Lower lobe of right lung (tissue), 2 donors: ENCODE data around the gene PLA2G4B. TPM values are rescaled to one million over a fixed set of nuclear protein-coding genes. Genes with fewer than 3 reads are reported as not detected.

Experiments
- ATAC-seq, 2 donors: fragments of 200-7000 bp; cut with Tn5 transposase; one replicate each; pipeline ENCODE4 v1.9.1; 2020 to 2022; ENCODE audit warnings: mild to moderate bottlenecking in 2 of 2, moderate library complexity in 2 of 2
- DNase-seq: peaks from one replicate; pipeline ENCODE4 v3.0.0-alpha.2; 2020
- H3K27ac ChIP-seq: fragments of 200-600 bp; one replicate; pipeline ENCODE4 v1.8.0; 2022
- H3K27me3 ChIP-seq: fragments of 200-600 bp; one replicate; pipeline ENCODE4 v1.8.0; 2022; ENCODE audit warnings: low read depth
- H3K36me3 ChIP-seq: fragments of 200-600 bp; one replicate; pipeline ENCODE4 v1.8.0; 2022; ENCODE audit warnings: mild to moderate bottlenecking
- H3K4me1 ChIP-seq: fragments of 200-600 bp; one replicate; pipeline ENCODE4 v1.8.0; 2022
- H3K4me3 ChIP-seq: fragments of 200-600 bp; one replicate; pipeline ENCODE4 v1.8.0; 2022; ENCODE audit warnings: mild to moderate bottlenecking
- H3K9me3 ChIP-seq: fragments of 200-600 bp; one replicate; pipeline ENCODE4 v1.8.0; 2022
- intact Hi-C: fragments of 100-400 bp; cut with DNase I; formaldehyde crosslinking; loops from one replicate; pipeline ENCODE4 v1.11.0; 2022
- total RNA-seq: library from RNA; stranded (reverse); fragmentation: NEBNext Ultra II Directional; extraction: Animal tissue kit (Norgen Biotek cat#: 25700); gene quantifications from one replicate; pipeline ENCODE4 v1.2.1, GENCODE V29; 2021
- TF ChIP-seq, protein P1 (sequence below): fragments of 200-600 bp; IDR thresholded peaks from one replicate; pipeline ENCODE4 v1.8.0; 2022; ENCODE audit warnings: antibody characterized with exemption, mild to moderate bottlenecking
- donor health status: DM: no; HTN: yes; CAD: no; lungs with severe emphysema.

The PLA2G4B gene
- total RNA-seq, 1 donor from 2014 or later = 13.8 TPM

DNA sequence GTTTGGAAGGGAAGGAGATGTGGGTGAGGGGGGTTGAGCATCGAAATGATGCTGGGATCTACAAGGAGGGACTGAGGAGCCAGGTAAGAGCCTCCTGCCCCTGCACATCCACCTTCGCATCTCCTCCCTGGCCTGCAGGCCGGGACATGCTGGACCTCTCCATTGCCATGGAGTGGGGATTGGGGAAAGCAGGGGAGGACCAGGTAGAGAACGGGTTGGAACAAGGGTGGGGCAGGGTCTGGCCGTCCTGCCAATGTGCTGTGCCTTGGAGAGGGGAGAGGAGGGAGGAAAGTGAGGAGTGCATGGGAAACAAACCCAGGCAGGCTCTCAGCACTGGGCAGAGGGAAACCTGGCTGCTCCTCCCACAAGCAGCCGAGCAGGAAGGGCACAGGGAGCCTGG, 10.6 kb downstream of the PLA2G4B start:
- Histone ChIP-seq H3K36me3 (peaks cover 53% of the 10 kb centered on the region), H3K27ac (no peak overlapping the region), H3K27me3 (no peaks in the 10 kb centered on the region), H3K4me3 (no peak overlapping the region), H3K9me3 (no peaks in the 10 kb centered on the region), H3K4me1 (peaks cover 35% of the 10 kb centered on the region)
- DNase-seq (no peak), ATAC-seq (no peak)
- TF ChIP-seq, protein P1, sequence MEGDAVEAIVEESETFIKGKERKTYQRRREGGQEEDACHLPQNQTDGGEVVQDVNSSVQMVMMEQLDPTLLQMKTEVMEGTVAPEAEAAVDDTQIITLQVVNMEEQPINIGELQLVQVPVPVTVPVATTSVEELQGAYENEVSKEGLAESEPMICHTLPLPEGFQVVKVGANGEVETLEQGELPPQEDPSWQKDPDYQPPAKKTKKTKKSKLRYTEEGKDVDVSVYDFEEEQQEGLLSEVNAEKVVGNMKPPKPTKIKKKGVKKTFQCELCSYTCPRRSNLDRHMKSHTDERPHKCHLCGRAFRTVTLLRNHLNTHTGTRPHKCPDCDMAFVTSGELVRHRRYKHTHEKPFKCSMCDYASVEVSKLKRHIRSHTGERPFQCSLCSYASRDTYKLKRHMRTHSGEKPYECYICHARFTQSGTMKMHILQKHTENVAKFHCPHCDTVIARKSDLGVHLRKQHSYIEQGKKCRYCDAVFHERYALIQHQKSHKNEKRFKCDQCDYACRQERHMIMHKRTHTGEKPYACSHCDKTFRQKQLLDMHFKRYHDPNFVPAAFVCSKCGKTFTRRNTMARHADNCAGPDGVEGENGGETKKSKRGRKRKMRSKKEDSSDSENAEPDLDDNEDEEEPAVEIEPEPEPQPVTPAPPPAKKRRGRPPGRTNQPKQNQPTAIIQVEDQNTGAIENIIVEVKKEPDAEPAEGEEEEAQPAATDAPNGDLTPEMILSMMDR = no peak
- intact Hi-C loops = no loop called here

DNA sequence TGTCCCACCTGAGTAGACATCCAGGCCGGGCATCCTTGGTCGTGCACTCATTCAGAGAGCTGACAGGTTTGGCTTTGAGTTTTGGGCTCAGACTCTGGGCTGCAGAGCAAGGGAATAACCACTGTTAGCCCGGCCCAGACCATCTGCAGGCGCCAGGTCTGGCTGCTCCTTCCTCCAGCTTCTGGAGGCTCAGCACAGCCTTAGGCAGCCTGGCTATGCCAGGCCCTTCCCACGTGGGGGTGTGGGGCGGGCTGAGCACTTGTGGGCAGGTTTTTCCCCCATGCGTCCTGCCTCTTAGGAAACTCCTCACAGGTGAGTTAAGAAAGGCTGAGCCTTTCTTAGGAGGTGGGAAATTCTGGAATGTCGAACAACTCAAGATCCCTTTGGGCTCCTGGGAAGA, 11.2 kb downstream of the PLA2G4B start:
- Histone ChIP-seq H3K9me3 (no peaks in the 10 kb centered on the region), H3K27me3 (no peaks in the 10 kb centered on the region), H3K36me3 (peaks cover 46% of the 10 kb centered on the region), H3K4me1 (peaks cover 35% of the 10 kb centered on the region), H3K27ac (no peak overlapping the region), H3K4me3 (no peak overlapping the region)
- ATAC-seq = peak; percentile 65 to 78
- TF ChIP-seq, protein P1 = no peak
- intact Hi-C loops = no loop called here
- peak; percentile 75 for DNase-seq

DNA sequence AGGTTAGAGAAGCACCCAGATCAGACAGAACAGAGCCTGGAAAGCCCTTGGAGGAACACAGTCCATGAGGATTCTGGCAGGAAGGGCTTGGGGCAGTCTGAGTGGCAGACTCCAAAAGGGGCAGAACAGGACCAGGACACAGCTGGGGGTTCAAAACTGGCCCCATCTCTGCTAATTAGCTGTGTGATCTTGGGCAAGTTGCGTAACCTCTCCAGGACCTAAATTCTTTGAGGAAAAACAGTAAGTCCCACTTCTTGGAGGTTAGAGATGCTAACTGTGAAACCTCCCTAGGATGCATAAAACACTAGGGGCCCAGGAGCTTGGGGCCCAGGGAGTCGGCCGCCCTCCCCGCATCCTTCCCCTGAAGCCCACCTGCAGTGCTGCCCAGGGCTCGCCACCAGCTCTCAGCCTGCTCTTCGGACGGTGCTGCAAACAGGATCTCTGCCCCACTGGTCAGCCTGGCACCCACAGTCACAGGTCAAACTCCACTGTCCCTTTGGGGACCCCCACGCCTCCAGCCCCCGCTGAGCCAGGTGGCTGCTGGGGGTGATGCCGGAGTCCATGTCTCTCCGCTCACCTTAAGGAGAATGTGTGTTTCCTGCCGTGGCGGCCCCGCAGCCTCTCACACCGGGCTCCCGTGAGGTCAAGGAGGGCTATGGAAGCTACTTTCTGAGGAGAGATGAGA, 12.0 kb downstream of the PLA2G4B start:
- Histone ChIP-seq H3K36me3 (peaks cover 38% of the 10 kb centered on the region), H3K9me3 (no peaks in the 10 kb centered on the region), H3K4me1 (peaks cover 35% of the 10 kb centered on the region), H3K27ac (no peak overlapping the region), H3K27me3 (no peaks in the 10 kb centered on the region), H3K4me3 (no peak overlapping the region)
- ATAC-seq (no peak), DNase-seq (no peak)
- intact Hi-C loops = no loop called here
- TF ChIP-seq, protein P1 = no peak

DNA sequence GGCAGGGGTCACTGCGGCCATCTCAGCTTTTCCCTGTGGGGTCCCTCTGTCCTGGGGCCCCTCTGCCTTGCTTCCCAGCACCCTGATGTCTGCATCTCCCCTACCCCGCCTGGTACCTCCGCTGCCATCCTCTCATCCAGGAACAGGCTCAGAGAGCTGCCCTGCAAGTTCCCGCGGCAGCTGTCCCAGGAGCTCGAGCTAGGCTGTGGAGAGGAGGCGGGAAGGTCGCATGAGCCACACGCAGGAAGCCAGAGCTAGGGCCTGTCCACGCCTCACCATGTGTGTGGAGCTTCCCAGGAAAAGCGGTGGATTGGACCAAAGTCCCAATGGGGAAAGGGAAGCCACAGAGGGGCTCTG, 12.5 kb downstream of the PLA2G4B start:
- DNase-seq (no peak), ATAC-seq (peak in 1 of 2 donors; percentile 31)
- Histone ChIP-seq H3K4me3 (no peak overlapping the region), H3K9me3 (no peaks in the 10 kb centered on the region), H3K27ac (no peak overlapping the region), H3K36me3 (peaks cover 33% of the 10 kb centered on the region), H3K4me1 (peaks cover 35% of the 10 kb centered on the region), H3K27me3 (no peaks in the 10 kb centered on the region)
- TF ChIP-seq, protein P1 = no peak
- intact Hi-C loops = no loop called here

DNA sequence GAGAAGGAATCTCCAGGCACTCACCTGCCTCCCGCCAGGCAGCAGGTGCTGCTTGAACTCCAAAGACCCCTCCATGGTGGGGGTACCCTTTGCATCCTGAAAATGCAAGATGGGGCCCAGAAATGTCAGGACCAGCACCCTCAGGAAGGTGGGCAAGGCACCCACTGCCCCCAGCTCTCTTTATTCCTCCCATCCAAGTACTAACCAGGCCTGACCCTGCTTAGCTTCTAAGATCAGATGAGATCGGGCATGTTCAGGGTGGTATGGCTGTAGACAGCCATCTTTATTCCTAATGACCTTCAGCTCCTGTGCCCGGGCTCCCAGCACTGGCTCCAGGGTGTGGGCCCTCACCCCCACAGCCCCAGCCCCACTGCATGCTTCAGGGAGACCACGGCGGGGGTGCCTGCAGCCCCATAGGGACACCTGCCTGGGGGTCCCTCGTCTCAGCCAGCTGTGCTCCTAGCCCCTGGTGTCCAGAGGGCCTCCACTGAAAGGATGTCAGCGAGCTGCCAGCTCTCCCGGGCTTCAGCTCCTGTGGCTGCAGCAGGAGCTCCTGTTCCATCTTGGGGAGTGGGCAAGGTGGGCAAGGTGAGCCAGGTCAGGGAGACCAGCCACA, 13.2 kb downstream of the PLA2G4B start:
- H3K4me3 ChIP-seq = no peak overlapping the region
- TF ChIP-seq, protein P1 = no peak
- intact Hi-C loops = no loop called here
- H3K27me3 ChIP-seq = no peaks in the 10 kb centered on the region
- ATAC-seq (no peak), DNase-seq (no peak)
- H3K9me3 ChIP-seq = no peaks in the 10 kb centered on the region
- H3K36me3 ChIP-seq = peaks cover 26% of the 10 kb centered on the region
- peaks cover 35% of the 10 kb centered on the region for H3K4me1 ChIP-seq
- no peak overlapping the region for H3K27ac ChIP-seq
